Activated T-helper 17 cell treated with anti-CD3 and anti-CD28 coated beads, Interleukin-2, amount 50 U/mL, for 72 hours (primary cell): ENCODE results near the gene LRRC8E. TPM values are rescaled to one million over a fixed set of nuclear protein-coding genes. Genes with fewer than 3 reads are reported as not detected.
A peak's percentile ranks its signal among the peaks of the same experiment; 100 is the strongest.

Experiments
- ATAC-seq: fragments of 150-1000 bp; cut with Tn5 transposase; replicated peaks from 2 replicates; pipeline ENCODE4 v1.10.0; 2021; ENCODE audit warnings: mild to moderate bottlenecking, moderate library complexity
- H3K27ac Mint-ChIP-seq: one replicate; pipeline ENCODE4 v1.8.0; 2022; ENCODE audit warnings: mixed read lengths
- H3K27me3 Mint-ChIP-seq: one replicate; pipeline ENCODE4 v1.8.0; 2022; ENCODE audit warnings: mixed read lengths
- H3K36me3 Mint-ChIP-seq: one replicate; pipeline ENCODE4 v1.8.0; 2022; ENCODE audit warnings: low read depth, mild to moderate bottlenecking, mixed read lengths
- H3K4me1 Mint-ChIP-seq: one replicate; pipeline ENCODE4 v1.8.0; 2022; ENCODE audit warnings: mixed read lengths
- H3K4me3 Mint-ChIP-seq: one replicate; pipeline ENCODE4 v1.8.0; 2022; ENCODE audit warnings: mild to moderate bottlenecking, mixed read lengths
- H3K9me3 Mint-ChIP-seq: one replicate; pipeline ENCODE4 v1.8.0; 2022; ENCODE audit warnings: mixed read lengths
- total RNA-seq, 2 donors: library from RNA; stranded (reverse); gene quantifications; one replicate each; pipeline ENCODE4 v1.2.3, GENCODE V29; 2022

The LRRC8E gene
- total RNA-seq, 2 donors from 2014 or later: not detected

DNA sequence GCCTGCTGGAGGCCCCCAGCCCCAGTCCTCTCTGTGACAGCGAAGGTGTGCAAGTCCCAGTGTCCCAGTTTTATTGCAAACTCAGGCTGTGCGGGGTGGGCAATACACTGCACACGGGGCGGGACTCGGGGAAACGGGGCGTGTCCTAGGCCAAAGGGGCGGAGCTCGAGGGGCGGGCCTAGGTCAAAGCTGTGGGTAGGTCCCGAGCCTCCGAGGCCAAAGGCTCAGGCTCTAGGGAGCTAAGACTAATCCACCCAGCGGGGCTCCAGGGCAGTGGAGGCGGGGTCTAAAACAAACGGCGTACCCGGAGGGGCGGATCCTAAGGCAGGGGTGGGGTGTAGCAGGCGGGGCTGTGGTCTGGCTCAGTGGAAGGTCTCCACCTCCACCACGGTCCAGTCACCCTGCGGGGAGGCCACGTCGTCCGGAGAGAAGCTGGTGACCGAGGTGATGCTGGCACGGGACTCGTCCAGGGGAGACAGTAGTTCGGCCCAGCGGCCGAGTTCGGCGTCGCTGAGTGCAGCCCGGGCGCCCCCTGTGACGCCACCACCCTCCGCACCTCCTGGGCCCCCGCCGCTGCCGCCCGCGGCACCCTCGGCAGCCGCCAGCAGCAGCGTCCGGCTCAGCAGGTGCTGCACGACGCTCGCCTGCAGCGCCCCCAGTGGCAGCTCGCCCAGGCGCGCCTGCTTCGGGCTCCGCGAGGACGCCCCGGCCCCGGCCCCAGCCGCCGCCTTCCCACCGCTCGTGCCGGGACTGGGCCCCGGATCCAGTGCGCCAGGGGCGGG, 19.4 kb upstream of the LRRC8E start:
- H3K27ac Mint-ChIP-seq: no peak overlapping the region
- H3K4me3 Mint-ChIP-seq: peak overlapping the region; percentile 73
- no peaks in the 10 kb centered on the region for H3K9me3 Mint-ChIP-seq
- H3K36me3 Mint-ChIP-seq: no peaks in the 10 kb centered on the region
- peaks cover 14% of the 10 kb centered on the region for H3K27me3 Mint-ChIP-seq
- peaks cover 17% of the 10 kb centered on the region for H3K4me1 Mint-ChIP-seq
- ATAC-seq: peak; percentile 85

- no peak overlapping the region for H3K27ac Mint-ChIP-seq
- H3K4me1 Mint-ChIP-seq: peaks cover 17% of the 10 kb centered on the region
Observed at GRCh38 chr19:7869453-7869909, 18.8 kb upstream of the LRRC8E start.

DNA sequence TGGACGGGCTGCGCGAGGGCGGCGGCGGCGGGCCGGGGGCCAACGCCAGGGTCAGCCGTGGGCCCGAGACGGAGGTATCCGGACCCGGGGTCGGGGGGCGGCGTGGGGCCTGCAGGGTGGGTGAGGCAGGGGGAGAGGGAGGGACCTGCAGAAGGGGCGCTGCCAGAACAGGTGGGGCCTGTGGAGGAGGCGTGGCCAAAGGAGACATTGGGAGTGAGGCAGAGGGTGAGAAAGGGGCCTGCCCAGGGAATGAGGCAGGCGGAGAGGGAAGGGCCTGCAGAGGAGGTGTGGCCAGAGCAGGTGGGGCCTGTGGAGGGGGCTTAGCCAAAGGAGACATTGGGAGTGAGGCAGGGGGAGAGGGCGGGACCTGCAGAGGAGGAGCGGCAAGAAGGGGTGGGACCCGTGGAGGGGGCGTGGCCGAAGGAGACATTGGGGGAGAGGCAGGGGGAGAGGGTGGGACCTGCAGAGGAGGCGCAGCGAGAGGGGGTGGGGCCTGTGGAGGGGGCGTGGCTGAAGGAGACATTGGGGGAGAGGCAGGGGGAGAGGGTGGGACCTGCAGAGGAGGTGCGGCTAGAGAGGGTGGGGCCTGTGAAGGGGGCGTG, 18.3 kb upstream of the LRRC8E start:
- no peak overlapping the region for H3K27ac Mint-ChIP-seq
- ATAC-seq: no peak

More at GRCh38 chr19:7869453-7869909, 18.8 kb upstream of the LRRC8E start:
- Mint-ChIP-seq H3K27me3 (peaks cover 14% of the 10 kb centered on the region), H3K9me3 (no peaks in the 10 kb centered on the region), H3K4me3 (peak overlapping the region; percentile 73), H3K36me3 (no peaks in the 10 kb centered on the region)
- ATAC-seq: peak; percentile 67

DNA sequence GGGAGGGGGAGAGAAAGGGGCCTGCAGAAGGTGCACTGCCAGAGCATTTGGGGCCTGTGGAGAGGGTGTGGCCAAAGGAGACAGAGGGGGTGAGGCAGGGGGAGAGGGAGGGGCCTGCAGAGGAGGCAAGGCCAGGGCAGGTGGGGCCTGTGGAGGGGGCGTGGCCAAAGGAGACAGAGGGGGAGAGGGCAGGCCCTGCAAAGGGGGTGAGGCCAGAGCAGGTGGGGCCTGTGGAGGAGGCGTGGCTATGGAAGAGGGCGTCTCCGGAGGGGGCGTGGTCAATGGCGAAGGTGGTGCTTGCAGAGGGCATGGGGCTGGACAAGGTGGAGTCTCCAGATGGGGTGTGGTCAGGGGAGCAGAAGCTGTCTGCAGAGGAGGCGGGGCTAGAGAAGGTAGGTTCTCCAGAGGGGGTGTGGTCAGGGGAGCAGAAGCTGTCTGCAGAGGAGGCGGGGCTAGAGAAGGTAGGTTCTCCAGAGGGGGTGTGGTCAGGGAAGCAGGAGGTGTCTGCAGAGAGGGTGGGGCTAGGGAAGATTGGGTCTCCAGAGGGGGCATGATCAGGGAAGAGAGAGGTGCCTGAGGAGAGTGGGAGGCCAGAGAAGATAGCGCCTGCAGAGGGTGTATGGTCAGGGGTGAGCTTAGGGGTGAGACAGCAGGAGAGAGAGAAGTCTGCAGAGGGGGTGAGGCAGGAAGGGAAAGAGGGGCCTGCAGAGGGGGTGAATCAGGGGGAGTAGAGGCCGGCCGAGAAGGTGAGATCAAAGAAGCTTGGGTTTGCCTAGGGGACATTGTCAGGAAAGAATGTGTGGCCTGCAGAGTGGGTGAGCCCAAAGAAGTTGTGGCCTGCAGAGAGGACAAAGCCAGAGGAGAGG, 17.5 kb upstream of the LRRC8E start:
- no peaks in the 10 kb centered on the region for H3K9me3 Mint-ChIP-seq
- H3K4me1 Mint-ChIP-seq: peaks cover 10% of the 10 kb centered on the region
- peaks cover 14% of the 10 kb centered on the region for H3K27me3 Mint-ChIP-seq
- no peaks in the 10 kb centered on the region for H3K36me3 Mint-ChIP-seq
- no peak for ATAC-seq
- H3K27ac Mint-ChIP-seq: no peak overlapping the region
- peak overlapping the region; percentile 41 for H3K4me3 Mint-ChIP-seq

More for the DNA sequence above, 18.3 kb upstream of the LRRC8E start:
- H3K9me3 Mint-ChIP-seq: no peaks in the 10 kb centered on the region
- H3K36me3 Mint-ChIP-seq: no peaks in the 10 kb centered on the region
- H3K27me3 Mint-ChIP-seq: peaks cover 14% of the 10 kb centered on the region
- H3K4me1 Mint-ChIP-seq: peaks cover 16% of the 10 kb centered on the region
- H3K4me3 Mint-ChIP-seq: peak overlapping the region; percentile 41

GRCh38 chr19:7871437-7872305, 16.6 kb upstream of the LRRC8E start:
- no peak for ATAC-seq
- H3K36me3 Mint-ChIP-seq: no peaks in the 10 kb centered on the region
- H3K27ac Mint-ChIP-seq: no peak overlapping the region
- H3K4me1 Mint-ChIP-seq: peaks cover 10% of the 10 kb centered on the region
- H3K4me3 Mint-ChIP-seq: peak overlapping the region; percentile 41
- H3K9me3 Mint-ChIP-seq: no peaks in the 10 kb centered on the region
- H3K27me3 Mint-ChIP-seq: peaks cover 14% of the 10 kb centered on the region

GRCh38 chr19:7872306-7873204, 15.8 kb upstream of the LRRC8E start:
- peaks cover 10% of the 10 kb centered on the region for H3K4me1 Mint-ChIP-seq
- no peak for ATAC-seq
- peaks cover 14% of the 10 kb centered on the region for H3K27me3 Mint-ChIP-seq
- H3K9me3 Mint-ChIP-seq: no peaks in the 10 kb centered on the region
- no peaks in the 10 kb centered on the region for H3K36me3 Mint-ChIP-seq
- peak overlapping the region; percentile 41 for H3K4me3 Mint-ChIP-seq
- no peak overlapping the region for H3K27ac Mint-ChIP-seq

GRCh38 chr19:7873304-7874075, 14.8 kb upstream of the LRRC8E start:
- no peaks in the 10 kb centered on the region for H3K9me3 Mint-ChIP-seq
- ATAC-seq: no peak
- H3K27ac Mint-ChIP-seq: no peak overlapping the region
- peaks cover 10% of the 10 kb centered on the region for H3K4me1 Mint-ChIP-seq
- peaks cover 14% of the 10 kb centered on the region for H3K27me3 Mint-ChIP-seq
- peak overlapping the region; percentile 53 for H3K4me3 Mint-ChIP-seq
- no peaks in the 10 kb centered on the region for H3K36me3 Mint-ChIP-seq

DNA sequence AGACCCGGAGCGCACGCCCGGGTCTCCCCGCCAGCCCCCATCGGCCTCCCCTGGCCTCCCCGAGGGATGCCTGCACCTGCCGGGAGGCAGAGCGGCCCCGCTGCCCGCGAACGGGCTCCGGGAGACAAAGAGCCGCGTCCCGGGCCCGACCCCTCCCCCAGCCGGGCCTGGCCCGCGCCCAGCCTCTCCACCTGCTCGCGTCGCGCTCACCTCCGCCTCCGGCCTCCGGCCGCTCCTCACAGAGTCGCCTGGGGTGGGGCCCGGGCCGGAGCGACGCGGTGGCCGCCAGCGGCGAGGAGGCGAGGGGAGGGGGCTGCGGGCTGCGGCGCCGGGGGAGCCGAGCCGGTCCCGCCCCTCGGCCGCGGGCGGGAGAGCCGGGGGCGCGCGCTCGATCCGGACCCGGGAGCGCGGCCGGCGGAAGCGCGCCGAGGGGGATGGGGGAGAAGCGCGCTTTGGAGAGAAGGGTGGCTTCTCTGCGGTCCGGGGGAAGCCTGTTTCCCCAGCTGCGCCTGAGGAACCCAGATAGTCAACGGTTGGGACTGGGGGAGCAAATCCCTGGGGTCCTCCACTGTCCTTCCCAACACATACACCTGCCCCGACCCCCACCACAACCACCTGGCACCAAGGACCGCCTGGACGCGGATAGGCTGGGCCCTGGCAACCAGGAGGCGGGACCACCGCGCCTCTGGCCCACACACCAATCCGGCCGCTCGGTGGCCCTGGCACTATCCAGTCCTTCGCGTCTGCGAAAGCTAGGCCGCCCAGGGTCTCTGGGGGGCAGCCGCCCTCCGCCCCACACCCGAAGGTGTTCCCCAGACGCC, 14.0 kb upstream of the LRRC8E start, which contains the start of gene PRR36:
Gene PRR36 (minus strand): TSS at position 315 of the 821 bp plus-strand sequence. CDS start 701 bp downstream, outside the sequence.
- no peak within 1 kb of the TSS for H3K27ac Mint-ChIP-seq

GRCh38 chr19:7874897-7875273, 13.4 kb upstream of the LRRC8E start:
- Mint-ChIP-seq H3K9me3 (no peaks in the 10 kb centered on the region), H3K36me3 (no peaks in the 10 kb centered on the region), H3K27me3 (peaks cover 14% of the 10 kb centered on the region), H3K4me1 (peaks cover 10% of the 10 kb centered on the region), H3K4me3 (peak overlapping the region; percentile 43), H3K27ac (no peak overlapping the region)
- no peak for ATAC-seq

More for the DNA sequence above, 14.0 kb upstream of the LRRC8E start, which contains the start of gene PRR36:
- Mint-ChIP-seq H3K4me1 (peaks cover 10% of the 10 kb centered on the region), H3K27me3 (peaks cover 14% of the 10 kb centered on the region), H3K36me3 (no peaks in the 10 kb centered on the region), H3K4me3 (peak within 1 kb of the TSS; percentile 53), H3K9me3 (no peaks in the 10 kb centered on the region)
- no peak for ATAC-seq

DNA sequence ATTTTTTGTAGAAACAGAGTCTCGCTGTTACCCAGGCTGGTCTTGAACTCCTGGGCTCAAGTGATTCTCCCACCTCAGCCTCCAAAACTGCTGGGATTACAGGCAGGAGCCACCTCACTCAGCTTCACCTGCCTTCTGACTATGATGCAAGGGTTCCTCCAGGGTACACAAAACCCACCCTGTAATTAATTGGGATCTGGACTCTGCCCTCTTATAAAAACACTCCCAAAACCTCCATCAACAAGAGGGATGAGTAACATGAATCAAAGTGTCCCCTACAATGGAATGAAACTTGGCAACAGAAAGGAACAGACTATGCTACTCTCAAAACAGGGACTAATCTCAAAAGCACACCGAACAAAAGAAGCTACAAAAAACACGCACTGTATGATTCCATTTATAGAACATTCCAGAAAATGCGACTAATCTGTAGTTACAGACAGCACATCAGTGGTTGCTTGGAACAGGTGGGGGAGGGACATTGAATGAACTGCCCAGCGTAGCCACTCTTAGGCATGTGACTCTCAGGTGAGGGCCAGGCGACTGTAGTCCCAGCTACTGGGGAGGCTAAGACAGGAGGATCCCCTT, 11.0 kb upstream of the LRRC8E start:
- H3K9me3 Mint-ChIP-seq: no peaks in the 10 kb centered on the region
- no peak overlapping the region for H3K27ac Mint-ChIP-seq
- H3K36me3 Mint-ChIP-seq: no peaks in the 10 kb centered on the region
- H3K4me1 Mint-ChIP-seq: no peaks in the 10 kb centered on the region
- no peak overlapping the region for H3K4me3 Mint-ChIP-seq
- H3K27me3 Mint-ChIP-seq: no peaks in the 10 kb centered on the region
- ATAC-seq: no peak

DNA sequence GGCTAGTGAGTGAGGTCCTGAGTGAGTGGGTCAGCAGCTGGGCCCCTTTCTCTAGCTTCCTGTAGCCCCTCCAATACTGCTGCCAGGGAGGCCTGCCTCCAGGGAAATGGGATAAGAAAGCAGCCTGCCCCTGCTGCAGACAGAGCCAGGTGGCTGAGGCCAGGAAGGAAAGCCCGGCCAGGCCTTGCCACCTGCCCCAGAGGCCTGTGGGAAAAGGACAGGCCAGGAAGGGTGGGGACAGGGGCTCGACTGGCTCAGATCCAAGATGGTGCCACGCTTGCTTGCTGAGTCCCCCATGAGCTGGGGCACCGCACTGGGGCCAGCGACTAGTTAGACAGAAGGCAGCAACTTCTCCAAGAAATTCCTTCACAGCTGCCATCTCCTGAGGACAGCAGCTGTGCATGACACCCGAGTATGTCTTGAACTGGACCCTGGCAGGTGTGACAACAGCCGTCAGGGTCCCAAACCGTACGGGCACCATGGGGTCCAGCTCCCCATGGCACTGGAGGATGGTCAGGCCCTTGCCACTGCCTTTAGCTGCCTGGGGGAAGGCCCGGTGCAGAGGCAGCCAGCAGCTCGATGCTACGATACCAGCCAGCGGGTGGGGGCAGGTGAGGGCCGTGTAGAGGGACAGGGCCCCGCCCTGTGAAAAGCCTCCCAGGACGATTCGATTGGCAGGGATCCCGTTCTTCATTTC, 9.1 kb upstream of the LRRC8E start:
- no peaks in the 10 kb centered on the region for H3K9me3 Mint-ChIP-seq
- H3K4me3 Mint-ChIP-seq: no peak overlapping the region
- no peak overlapping the region for H3K27ac Mint-ChIP-seq
- peak; percentile 12 for ATAC-seq
- no peaks in the 10 kb centered on the region for H3K36me3 Mint-ChIP-seq
- no peaks in the 10 kb centered on the region for H3K4me1 Mint-ChIP-seq
- no peaks in the 10 kb centered on the region for H3K27me3 Mint-ChIP-seq
